ENCODE data around the gene C1orf198.

C1orf198 gene

DNA sequence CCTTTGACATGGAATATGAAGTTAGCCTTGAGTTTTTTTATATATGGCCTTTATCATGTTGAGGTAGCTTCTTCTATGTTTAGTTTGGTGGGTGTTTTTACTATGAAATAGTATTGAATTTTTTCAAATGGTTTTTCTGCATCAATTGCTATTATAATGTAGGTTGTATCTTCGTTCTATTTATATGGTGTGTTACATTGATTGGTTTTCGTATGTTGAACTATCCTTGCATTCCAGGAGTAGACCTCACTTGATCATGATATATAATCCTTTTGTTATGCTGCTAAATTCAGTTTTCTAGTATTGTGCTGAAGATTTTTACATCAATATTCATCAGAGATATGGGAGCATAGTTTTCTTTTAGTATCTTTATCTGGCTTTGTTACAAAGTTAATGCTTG is 55.8 kb downstream of the C1orf198 start:
- no peak overlapping the region for H3K4me3 ChIP-seq (ENCODE audit: low read length)
- H3K9ac ChIP-seq (ENCODE audit: low read length) = no peak overlapping the region
- H3K27ac ChIP-seq (ENCODE audit: low read depth, low read length) = no peak overlapping the region
- H3K27me3 ChIP-seq (ENCODE audit: control insufficient read depth, insufficient read depth, low read length) = no peaks in the 10 kb centered on the region
- H3K4me1 ChIP-seq (ENCODE audit: control insufficient read depth, insufficient read depth, low read length) = no peaks in the 10 kb centered on the region
- no peaks in the 10 kb centered on the region for H3K36me3 ChIP-seq (ENCODE audit: control insufficient read depth, insufficient read depth, low read length)

DNA sequence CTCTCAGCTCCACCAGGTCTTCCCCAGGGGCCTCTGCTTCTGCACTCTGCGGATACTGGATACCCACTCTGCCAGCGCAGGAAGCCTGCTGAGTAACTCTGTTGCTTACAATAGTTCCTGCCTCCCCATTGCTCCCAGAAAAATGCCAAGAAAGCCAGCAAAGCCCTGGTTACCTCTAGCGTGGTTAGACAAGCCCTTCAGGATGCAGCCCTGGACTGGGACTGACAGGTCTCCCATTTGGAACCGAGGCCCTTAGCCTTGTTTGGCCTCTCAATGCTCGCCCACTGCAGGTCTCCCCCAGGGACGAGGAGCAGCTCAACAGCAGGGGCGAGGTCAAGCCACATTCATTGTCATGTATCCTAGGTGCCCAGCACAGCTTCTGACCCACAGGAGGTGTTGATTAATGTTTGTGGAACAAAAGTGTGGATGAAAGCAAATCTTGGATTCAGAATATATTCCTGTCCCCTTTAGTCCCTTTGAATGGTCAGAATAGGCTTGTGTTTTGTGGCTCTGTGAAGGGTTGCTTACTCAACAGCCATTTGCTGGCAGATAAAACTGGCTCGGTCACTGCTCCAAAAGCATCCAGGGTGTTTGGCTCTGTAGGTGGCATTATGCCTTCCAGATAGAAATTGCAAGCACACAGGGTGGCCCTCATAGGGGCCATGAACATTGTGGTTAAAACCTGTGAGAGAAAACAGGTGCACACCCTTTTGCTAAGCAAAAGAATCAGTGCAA is 58.9 kb downstream of the C1orf198 start:
- Histone ChIP-seq H3K9ac (ENCODE audit: low read length) (no peak overlapping the region), H3K27ac (ENCODE audit: low read depth, low read length) (no peak overlapping the region), H3K4me1 (ENCODE audit: control insufficient read depth, insufficient read depth, low read length) (no peaks in the 10 kb centered on the region)

DNA sequence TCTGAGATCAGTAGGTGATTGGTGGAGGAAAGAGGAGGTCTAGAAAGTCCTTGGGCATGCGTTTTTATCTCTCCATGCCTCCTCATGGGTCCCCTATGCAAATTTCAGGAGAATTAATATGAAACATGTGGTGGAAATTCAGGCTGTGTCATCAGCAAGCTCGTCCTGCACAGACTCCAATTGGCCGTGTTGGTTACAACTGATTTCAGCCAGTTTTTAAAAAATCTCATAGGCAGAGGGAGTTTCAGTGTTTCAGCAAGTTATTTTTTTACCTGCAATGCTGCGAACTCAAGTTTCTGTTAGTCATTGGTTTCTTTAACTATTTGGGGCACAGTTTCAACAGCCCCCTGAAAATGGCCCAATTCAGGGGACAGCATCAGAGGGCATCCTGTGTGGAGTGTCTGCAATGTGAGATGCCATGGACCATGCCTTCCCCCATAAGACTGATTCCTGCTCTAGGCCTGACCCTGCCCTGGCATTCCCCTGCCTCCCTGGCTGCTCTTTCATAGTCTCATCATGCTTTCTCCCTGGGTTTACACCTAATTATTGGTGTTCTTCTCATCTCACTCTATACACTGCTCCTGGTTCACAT is 59.9 kb downstream of the C1orf198 start:
- Histone ChIP-seq H3K27me3 (ENCODE audit: control insufficient read depth, insufficient read depth, low read length) (no peaks in the 10 kb centered on the region), H3K36me3 (ENCODE audit: control insufficient read depth, insufficient read depth, low read length) (no peaks in the 10 kb centered on the region), H3K4me3 (ENCODE audit: low read length) (no peak overlapping the region), H3K9ac (ENCODE audit: low read length) (no peak overlapping the region), H3K4me1 (ENCODE audit: control insufficient read depth, insufficient read depth, low read length) (no peaks in the 10 kb centered on the region), H3K27ac (ENCODE audit: low read depth, low read length) (peak overlapping the region; percentile 14)

More for the DNA sequence above, 58.9 kb downstream of the C1orf198 start:
- H3K27me3 ChIP-seq (ENCODE audit: control insufficient read depth, insufficient read depth, low read length) = no peaks in the 10 kb centered on the region
- H3K4me3 ChIP-seq (ENCODE audit: low read length) = no peak overlapping the region
- no peaks in the 10 kb centered on the region for H3K36me3 ChIP-seq (ENCODE audit: control insufficient read depth, insufficient read depth, low read length)

DNA sequence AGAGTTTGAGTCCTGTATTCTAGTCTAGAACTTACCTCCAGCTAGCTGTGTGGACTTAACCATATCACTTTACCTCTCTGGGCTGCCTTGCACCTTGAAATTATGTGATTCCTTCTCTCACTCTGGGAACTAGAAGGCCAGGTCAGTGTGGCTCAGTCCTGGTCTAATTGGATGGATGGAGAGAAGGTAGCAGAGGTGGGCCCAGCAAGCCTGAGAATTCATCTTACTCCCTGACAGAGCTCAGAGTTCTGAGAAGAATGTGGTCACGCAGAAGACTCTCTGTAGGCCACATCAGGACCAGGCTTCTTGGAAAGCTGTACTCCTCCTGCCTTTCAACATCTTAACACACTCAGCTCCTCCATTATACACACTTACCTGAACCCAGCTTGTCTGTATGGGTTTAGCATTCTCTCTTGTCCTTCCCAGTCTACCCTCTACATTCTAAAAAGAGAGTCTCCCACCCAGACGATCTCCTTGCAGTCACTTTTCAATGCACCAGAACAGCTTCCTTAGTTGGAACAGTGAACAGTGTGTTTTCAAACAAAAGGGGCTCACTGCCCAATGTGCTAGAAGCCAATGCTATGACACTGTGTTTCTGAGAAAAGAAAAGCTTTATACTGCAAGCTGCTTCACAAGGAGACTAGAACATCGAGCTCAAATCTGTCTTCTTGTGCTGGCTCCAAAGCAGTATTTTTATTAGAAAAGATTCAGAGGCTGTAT is 60.6 kb downstream of the C1orf198 start:
- no peaks in the 10 kb centered on the region for H3K27me3 ChIP-seq (ENCODE audit: control insufficient read depth, insufficient read depth, low read length)
- H3K4me1 ChIP-seq (ENCODE audit: control insufficient read depth, insufficient read depth, low read length) = no peaks in the 10 kb centered on the region
- no peak overlapping the region for H3K9ac ChIP-seq (ENCODE audit: low read length)
- H3K27ac ChIP-seq (ENCODE audit: low read depth, low read length) = peak overlapping the region; percentile 58
- no peak overlapping the region for H3K4me3 ChIP-seq (ENCODE audit: low read length)
- H3K36me3 ChIP-seq (ENCODE audit: control insufficient read depth, insufficient read depth, low read length) = no peaks in the 10 kb centered on the region

DNA sequence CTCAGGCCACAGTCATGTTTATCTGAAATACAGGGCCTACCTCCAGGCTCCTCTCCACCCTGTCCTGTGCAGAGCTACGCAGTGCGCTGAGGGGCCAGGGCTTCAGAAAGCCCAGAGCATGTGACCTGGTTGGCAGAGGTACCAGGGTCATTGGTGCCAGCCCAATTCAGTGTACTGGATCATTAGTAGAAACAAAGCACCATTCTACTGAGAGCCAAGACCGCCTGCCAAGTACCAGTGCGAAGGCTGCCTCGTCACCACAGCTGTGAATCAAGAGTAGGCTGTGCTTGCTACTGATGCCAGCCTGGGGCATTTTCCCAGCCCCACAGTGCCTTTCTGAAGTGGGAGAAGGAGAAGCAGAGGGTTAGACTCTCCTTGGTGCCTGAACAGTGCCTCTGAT is 61.3 kb downstream of the C1orf198 start:
- Histone ChIP-seq H3K4me3 (ENCODE audit: low read length) (no peak overlapping the region), H3K9ac (ENCODE audit: low read length) (no peak overlapping the region), H3K27ac (ENCODE audit: low read depth, low read length) (peak overlapping the region; percentile 58)

DNA sequence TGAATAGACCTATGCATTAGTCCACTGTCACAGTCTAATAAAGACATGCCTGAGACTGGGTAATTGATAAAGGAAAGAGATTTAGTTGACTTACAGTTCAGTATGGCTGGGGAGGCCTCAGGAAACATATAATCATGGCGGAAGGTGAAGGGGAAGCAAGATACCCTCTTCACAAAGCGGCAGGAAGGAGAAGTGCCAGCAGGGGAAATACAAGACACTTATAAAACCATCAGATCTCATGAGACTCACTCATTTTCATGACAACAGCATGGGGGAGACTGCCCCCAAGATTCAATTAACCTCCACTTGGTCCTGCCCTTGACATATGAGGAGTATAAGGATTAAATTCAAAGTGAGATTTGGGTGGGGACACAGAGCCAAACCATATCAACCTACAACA is 61.8 kb downstream of the C1orf198 start:
- no peaks in the 10 kb centered on the region for H3K36me3 ChIP-seq (ENCODE audit: control insufficient read depth, insufficient read depth, low read length)
- H3K9ac ChIP-seq (ENCODE audit: low read length) = no peak overlapping the region
- no peak overlapping the region for H3K27ac ChIP-seq (ENCODE audit: low read depth, low read length)

More for the DNA sequence above, 61.3 kb downstream of the C1orf198 start:
- Histone ChIP-seq H3K4me1 (ENCODE audit: control insufficient read depth, insufficient read depth, low read length) (no peaks in the 10 kb centered on the region), H3K27me3 (ENCODE audit: control insufficient read depth, insufficient read depth, low read length) (no peaks in the 10 kb centered on the region), H3K36me3 (ENCODE audit: control insufficient read depth, insufficient read depth, low read length) (no peaks in the 10 kb centered on the region)

DNA sequence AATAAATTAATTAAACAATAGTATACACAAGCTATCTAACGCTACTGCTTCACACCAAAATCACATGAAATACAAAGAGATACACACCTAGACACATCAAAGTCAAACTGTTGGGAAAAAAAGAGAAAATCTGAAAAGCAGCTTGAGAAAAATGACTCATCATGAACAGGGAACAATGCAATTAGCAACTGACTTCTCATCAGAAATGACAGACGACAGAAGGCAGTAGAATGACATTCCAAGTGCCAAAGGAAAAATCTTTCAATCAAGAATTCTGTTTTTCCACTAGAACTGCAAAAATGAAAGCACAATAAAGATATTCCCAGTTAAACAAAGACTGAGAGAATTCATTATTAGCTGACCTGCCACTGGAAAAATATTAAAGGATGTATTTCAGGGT is 63.9 kb downstream of the C1orf198 start:
- Histone ChIP-seq H3K27me3 (ENCODE audit: control insufficient read depth, insufficient read depth, low read length) (no peaks in the 10 kb centered on the region), H3K4me1 (ENCODE audit: control insufficient read depth, insufficient read depth, low read length) (no peaks in the 10 kb centered on the region), H3K36me3 (ENCODE audit: control insufficient read depth, insufficient read depth, low read length) (no peaks in the 10 kb centered on the region), H3K9ac (ENCODE audit: low read length) (no peak overlapping the region), H3K27ac (ENCODE audit: low read depth, low read length) (no peak overlapping the region), H3K4me3 (ENCODE audit: low read length) (no peak overlapping the region)

More for the DNA sequence above, 61.8 kb downstream of the C1orf198 start:
- H3K27me3 ChIP-seq (ENCODE audit: control insufficient read depth, insufficient read depth, low read length) = no peaks in the 10 kb centered on the region
- H3K4me1 ChIP-seq (ENCODE audit: control insufficient read depth, insufficient read depth, low read length) = no peaks in the 10 kb centered on the region
- H3K4me3 ChIP-seq (ENCODE audit: low read length) = no peak overlapping the region

DNA sequence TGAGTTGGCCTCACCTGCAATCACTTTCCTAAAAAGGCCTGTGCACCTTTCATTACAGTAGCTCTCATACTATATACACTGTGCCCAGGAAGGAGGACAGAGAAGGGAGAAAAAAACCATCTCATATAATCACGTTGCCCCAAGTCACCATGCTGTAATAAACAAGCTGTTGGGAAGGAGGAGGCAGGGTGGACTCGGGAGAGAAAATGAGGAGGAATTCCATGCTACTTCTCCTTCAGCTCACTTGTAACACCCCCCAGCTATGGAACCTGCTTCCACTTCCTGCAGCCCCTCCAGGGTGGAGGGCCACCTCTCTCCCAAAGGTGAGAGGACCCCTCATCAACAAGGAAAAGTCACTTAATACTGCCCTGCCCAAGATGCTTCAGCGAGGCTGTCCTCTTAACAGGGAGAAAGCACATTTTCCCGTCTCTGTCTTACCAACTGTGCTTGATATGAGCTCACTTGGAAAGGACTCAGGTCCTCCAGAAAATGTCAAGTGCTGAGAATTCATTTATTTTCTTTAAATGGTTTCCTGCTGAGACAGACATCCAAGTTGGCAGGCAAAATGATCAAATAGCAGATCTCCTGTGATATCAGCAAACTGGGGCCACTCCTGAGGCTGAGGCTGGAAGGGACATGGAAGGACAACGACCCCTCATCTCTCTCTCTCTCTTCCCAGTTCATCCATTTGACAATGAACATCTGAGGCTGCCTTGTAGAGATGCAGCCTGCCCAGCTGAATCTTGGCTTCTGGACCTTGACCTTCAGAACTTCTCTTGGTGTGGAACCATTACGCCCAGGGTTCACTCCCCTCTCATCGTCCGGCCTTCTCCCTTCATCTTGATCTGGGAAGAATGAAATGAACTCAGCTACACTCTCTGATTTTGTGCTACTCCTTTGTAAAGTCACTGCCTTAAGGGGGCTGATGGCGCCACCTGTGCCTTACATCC is 67.2 kb downstream of the C1orf198 start:
- Histone ChIP-seq H3K36me3 (ENCODE audit: control insufficient read depth, insufficient read depth, low read length) (no peaks in the 10 kb centered on the region), H3K4me1 (ENCODE audit: control insufficient read depth, insufficient read depth, low read length) (no peaks in the 10 kb centered on the region), H3K27ac (ENCODE audit: low read depth, low read length) (no peak overlapping the region), H3K27me3 (ENCODE audit: control insufficient read depth, insufficient read depth, low read length) (no peaks in the 10 kb centered on the region), H3K4me3 (ENCODE audit: low read length) (no peak overlapping the region), H3K9ac (ENCODE audit: low read length) (no peak overlapping the region)

DNA sequence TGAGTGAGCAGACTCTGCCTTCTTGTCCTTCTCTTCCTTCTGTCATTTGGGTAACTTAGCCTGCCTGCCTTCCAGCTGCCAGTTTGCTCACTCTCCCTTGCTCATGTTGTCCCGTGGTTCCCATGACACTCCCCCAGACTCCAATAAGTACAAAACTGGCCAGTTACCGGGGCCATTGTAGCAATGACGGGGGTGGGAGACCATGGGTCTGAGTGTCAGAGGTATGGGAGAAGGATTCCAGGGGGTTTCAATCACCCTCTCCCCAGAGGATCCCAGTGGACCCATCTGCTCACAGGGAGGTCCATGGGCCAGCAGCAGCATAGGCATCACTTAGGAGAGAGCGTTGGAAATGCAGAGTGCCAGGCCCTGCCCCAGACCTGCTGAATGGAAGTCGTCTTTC is 69.8 kb downstream of the C1orf198 start:
- Histone ChIP-seq H3K4me1 (ENCODE audit: control insufficient read depth, insufficient read depth, low read length) (no peaks in the 10 kb centered on the region), H3K27me3 (ENCODE audit: control insufficient read depth, insufficient read depth, low read length) (no peaks in the 10 kb centered on the region), H3K4me3 (ENCODE audit: low read length) (no peak overlapping the region), H3K27ac (ENCODE audit: low read depth, low read length) (no peak overlapping the region), H3K36me3 (ENCODE audit: control insufficient read depth, insufficient read depth, low read length) (no peaks in the 10 kb centered on the region), H3K9ac (ENCODE audit: low read length) (no peak overlapping the region)

DNA sequence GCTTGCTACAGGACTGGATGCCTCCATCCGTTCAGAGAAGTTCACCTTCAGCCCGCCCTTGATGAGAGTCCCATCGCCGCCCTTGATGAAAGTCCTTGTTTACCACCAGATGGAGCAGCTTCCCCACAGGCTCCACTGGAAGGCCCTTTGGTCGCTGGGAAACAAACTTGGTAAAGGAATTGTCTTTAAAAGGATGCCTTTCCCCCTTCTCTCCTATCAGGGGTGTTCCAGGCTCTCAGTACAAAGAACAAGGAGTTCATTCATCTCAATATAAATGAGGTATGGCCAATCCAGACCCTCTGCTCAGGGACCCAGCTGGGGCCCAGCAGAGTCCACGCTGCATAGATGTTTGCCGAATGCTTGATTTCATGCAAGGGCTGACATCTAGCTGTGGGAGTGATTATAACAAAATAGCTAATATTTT is 70.4 kb downstream of the C1orf198 start:
- H3K9ac ChIP-seq (ENCODE audit: low read length) = no peak overlapping the region
- no peaks in the 10 kb centered on the region for H3K4me1 ChIP-seq (ENCODE audit: control insufficient read depth, insufficient read depth, low read length)
- no peak overlapping the region for H3K27ac ChIP-seq (ENCODE audit: low read depth, low read length)
- H3K27me3 ChIP-seq (ENCODE audit: control insufficient read depth, insufficient read depth, low read length) = no peaks in the 10 kb centered on the region
- H3K36me3 ChIP-seq (ENCODE audit: control insufficient read depth, insufficient read depth, low read length) = no peaks in the 10 kb centered on the region
- H3K4me3 ChIP-seq (ENCODE audit: low read length) = no peak overlapping the region

DNA sequence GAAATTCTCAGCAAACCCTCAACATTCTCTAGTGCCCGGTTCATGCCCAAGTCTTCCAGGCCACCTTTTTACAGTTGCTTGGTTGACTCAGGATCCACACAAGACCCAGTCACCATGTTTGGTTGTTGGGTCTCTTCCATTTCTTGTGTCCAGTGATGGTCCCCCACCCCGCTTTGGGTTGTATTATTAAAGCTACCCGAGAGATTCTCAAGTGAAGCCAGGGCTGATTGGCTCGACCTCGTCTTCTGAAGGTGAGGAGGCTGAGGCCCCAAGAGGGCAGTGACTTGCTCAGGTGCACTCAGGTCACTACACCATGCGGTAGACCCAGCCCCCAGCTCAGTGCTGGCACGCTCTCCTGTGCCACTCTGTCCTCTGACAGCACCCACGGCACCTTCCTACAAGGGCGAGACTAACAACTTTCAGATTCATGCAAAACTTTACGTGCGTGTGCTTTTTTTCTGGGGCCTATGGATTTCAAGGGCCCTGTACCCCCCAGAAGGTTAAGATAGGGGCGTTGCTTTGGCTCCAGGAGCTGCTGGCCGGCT is 70.9 kb downstream of the C1orf198 start:
- Histone ChIP-seq H3K4me3 (ENCODE audit: low read length) (no peak overlapping the region), H3K9ac (ENCODE audit: low read length) (no peak overlapping the region), H3K4me1 (ENCODE audit: control insufficient read depth, insufficient read depth, low read length) (no peaks in the 10 kb centered on the region), H3K27me3 (ENCODE audit: control insufficient read depth, insufficient read depth, low read length) (no peaks in the 10 kb centered on the region), H3K27ac (ENCODE audit: low read depth, low read length) (no peak overlapping the region), H3K36me3 (ENCODE audit: control insufficient read depth, insufficient read depth, low read length) (no peaks in the 10 kb centered on the region)

DNA sequence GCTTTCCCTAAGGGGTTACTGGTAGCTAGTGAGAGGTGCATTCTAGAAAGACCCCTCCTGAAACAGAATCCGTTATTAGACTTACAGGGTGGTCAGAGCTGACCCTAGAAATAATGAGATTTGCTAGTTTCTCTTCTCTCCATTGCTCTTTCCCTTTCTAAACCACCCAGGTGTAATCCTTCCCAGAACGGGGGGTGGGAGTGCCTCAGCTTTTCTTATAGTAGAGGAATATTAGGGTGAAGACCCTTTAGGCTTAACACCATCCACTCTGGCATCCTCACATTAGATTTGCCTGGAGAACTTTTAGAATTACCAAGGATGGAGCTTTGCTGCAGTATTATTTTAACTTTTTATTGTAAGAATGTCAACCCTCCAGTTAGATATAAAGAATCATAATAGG is 71.7 kb downstream of the C1orf198 start:
- Histone ChIP-seq H3K4me3 (ENCODE audit: low read length) (no peak overlapping the region), H3K27ac (ENCODE audit: low read depth, low read length) (no peak overlapping the region), H3K9ac (ENCODE audit: low read length) (no peak overlapping the region), H3K36me3 (ENCODE audit: control insufficient read depth, insufficient read depth, low read length) (no peaks in the 10 kb centered on the region), H3K27me3 (ENCODE audit: control insufficient read depth, insufficient read depth, low read length) (no peaks in the 10 kb centered on the region), H3K4me1 (ENCODE audit: control insufficient read depth, insufficient read depth, low read length) (no peaks in the 10 kb centered on the region)

Data from rectal smooth muscle tissue (tissue), 1 donor.